Activated CD8-positive, alpha-beta memory T cell treated with anti-CD3 and anti-CD28 coated beads, Interleukin-2, amount 50 U/mL, for 4 hours (primary cell): ENCODE measurements around the gene CDC42BPA.

ENCODE experiments used
- DNase-seq: peaks from one replicate; pipeline ENCODE4 v3.0.0-alpha.2; 2020

The CDC42BPA gene

DNA sequence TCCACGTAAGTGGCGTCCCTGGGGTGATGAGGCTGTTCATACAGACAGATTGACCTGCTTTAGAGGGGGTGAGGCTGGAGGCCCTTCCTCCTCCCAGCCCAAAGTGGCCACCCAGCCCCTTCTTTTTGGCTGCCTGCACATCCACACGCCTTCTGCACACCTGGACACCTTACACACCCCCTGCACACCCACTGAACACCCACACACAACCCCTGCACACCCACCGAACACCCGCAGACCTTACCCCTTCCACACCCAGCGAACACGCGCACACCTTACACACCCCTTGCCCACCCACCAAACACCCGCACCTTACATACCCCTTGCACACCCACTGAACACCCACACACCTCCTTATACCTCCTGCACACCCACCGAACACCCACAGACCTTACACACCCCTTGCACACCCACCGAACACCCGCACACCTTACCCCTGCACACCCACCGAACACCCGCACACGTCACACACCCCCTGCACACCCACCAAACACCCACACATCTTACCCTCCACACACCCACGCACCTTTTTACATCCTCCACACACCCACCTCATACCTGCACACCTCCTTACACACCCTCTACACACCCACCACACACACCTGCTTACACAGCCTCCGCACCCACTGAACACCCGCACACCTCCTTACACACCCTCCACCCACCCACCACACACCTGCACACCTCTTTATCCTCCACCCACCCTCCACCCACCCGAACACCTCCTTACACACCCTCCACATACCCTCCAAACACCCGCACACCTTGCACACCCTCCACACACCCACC lies 340.5 kb downstream of the CDC42BPA start:
- no peak for DNase-seq

DNA sequence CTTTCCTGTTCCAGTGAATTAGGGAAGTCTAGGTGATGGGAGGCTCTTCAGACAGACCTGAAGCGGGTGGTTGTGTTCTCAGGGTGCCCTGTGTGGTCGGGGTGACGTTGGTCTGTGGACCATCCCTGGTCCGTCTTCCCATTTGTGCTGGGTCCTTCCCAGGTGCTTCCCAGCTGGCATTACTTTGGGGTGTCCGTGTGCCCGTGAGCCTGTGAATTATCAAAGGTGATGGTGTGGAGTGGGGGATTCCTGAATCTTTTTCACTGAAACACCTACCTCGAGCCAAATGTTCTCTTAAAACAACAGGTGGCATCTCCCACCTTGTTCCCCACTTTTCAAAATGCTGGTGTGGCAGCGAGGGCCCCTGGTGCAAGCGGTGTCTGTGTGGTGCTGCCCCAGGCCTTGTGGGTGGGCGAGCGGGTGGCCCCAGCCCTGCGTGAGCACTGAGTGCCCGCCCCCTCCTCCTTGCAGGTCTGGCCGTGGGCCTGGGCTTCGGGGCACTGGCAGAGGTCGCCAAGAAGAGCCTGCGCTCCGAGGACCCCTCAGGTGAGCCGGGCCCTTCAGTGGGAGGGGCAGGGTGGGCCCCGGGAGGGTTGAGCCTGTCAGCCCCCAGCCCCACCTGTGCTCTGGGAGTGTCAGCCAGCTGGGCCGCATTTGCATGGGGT lies 341.2 kb downstream of the CDC42BPA start:
- no peak for DNase-seq

DNA sequence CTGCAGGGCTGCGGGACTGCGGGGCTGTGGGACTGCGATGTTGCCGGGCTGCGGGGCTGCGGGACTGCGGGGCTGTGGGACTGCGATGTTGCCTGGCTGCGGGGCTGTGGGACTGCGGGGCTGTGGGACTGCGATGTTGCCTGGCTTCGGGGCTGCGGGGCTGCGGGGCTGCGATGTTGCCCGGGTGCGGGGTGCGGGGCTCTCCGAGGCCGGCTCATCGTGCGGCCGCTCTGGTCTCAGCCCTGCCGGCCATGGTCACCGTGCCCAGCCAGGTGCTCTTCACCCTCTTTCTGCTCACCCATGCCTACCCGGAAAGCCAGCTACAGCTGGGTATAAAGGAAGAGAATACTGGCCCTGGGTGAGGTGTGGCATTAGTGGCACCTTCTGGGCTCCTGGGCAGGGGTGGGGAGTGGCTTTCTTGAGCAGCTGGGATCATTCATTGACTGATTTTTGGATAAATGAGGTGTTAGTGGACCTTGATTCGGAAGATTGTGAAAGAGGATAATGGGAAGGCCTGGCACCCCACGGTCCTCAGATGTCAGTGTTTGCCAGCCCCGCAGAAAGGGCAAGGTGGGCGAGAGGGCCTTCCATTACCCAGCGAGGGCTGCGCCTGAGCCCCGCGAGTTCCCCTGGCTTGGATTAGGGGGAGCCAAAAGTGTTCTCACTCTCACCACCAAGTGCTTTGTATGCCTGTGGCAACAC lies 341.9 kb downstream of the CDC42BPA start:
- no peak for DNase-seq

DNA sequence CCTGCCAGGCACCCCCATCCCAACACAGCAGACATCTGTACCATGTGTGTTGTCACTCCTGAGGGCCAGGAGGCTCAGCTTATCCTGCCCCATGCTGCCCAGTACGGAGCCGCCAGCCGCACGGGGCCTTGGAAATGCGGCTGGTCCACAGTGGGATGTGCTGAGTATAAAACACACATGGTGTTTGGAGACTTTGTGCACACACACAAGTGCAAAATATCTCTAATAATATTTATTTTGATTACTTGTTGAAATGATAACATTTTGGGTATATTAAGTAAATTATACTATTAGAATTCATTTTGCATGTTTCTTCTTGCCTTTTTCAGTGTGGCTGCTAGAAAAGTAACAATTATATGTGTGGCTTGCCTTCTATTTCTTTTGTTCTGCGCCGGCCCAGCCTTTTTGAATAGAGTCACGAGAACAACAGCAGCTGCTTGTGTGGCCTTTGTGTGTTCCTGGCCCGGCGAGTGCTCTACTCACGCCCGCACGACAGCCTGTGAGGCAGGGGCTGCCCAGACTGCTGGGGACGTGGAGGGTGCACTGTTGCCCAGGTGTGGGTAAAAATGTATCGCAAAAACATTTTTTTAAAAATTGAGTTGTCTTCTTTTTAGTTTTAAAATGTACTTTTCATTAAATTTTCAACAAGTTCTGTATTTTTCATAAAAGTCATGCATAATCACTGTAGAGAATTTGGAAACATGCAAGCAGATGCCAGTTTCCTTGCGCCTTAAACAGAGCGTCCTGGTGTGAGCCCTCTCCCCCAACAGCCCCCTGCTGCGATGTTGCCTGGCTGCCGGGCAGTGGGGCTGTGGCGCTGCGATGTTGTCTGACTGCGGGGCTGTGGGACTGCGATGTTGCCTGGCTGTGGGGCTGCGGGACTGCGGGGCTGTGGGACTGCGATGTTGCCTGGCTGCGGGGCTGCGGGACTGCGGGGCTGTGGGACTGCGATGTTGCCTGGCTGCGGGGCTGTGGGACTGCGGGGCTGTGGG lies 342.7 kb downstream of the CDC42BPA start:
- DNase-seq: no peak

DNA sequence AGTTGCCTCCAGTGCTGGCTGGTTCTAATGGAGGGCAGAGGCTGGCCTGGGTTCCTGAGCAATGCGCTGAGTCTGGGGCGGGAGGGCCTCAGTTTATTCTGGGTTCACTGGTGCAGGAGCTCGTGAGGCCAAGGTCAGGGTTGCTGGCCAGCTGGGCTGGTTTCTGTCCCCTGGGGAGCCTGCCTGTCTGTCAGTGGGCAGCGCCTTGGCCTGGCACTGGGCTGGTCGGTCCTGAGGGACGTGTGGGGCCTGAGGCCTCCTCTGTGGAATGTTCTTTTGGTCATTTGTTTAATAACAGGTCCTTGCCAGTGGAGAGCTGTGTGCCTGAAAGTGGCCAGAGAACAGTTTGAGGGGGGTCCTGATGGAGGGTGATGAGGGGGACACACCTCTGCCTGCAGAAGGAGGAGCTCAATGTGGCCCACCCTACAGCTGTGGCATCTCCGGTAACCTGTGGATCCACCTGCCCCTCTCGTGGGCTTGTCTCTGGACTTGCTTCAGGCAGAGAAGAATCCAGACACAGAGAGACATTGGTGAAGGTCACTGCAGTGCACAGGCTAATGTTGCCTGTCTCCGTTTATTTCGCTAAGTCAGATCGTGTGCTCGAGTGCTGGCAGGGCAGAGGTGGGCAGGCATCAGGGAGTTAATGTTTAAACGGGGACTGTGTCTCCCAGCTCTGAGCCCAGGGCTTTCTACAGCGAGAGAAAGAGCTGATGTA lies 343.6 kb downstream of the CDC42BPA start:
- no peak for DNase-seq

DNA sequence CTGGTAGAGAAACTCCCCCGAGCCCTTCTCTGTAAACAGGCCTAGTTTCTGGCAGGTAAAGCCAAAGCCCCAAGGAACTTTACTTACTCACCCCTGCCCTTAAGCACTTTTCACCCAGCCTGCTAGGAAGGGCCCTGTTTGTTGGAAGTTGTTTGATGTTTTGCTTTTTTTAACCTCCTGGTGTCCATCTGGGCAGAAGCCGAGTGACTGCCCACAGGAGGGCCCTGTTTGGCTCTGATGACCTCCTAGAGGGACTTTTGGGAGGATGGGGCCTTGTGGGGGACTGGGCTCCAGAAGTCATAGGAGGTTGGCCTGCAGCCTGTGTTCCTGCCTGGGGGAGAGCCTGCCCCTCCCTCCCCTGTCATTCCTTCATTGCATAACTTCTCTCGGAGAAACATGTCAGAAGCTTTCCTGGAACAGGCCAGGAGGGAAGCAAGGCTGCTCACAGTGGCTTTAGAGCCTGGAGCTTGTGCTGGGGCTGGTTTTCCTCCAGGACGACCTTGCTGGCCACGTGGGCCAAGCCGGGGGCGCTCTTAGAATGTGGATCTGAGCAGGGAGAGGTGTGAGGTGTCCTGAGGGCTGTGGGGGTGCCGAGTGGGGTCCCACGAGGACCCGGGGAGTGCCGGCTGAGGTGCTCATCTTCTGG lies 344.3 kb downstream of the CDC42BPA start:
- DNase-seq: no peak

DNA sequence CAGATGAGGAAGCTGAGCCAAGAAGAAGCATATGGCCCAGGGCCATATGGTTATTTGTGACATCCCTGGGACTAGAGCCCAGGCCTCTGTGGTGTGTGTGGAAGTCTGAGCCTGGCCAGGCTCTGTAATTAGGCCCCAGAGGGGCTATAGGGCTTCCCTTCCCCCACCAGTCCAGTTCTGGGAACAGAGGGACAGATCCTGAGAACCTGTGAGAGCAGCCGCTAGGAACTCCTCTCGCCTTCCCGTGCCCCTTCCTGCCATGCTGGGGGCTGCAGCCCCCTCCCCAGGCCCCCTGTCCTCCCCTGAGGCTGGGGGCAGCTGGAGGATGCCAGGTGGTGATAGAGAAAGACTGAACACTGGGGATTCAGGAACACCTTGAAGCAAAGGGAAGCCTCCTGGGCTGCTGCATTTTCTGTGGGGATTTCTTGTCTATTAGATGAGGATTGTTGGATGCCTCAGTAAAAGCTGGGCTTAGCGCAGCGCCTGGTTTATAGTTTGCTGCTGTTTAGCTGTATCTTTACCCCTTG lies 344.9 kb downstream of the CDC42BPA start:
- no peak for DNase-seq

DNA sequence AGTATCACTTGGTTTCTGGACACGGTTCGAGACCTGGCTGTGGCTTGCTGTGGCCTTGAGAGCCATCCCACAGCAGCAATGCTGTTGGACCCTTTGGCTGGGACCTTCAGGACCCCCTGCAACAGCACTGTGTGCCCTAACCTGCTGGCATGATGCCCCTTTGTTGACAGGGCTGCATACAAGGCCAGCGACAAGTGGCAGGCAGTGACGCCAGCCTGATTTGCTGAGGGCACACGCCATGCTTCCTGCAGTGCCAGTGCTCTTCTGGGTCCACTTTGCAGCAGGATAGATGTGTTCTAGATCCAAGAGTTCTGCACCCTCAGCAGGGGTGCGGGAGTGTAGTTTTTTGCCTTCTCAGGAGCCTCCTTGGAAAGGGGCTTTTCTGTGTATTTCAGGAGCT lies 345.4 kb downstream of the CDC42BPA start:
- DNase-seq: no peak

DNA sequence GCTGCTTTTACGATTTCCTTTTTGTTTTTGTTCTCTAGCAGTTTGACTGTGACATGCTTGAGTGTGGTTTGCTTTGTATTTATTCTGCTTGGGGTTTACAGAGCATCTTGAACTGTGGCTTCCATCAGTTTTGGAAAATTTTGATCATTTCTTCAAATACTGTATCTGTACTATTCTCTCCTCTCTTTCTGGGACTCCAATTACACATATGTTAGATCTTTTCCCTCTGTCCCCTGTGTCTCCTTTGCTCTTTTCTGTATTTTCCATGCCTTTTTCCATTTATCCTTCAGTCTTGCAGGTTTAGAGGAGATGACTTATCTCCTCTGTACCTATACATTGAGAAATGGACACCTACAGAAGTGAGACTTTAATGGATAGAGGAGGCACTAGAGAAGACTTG lies 346.5 kb downstream of the CDC42BPA start:
- DNase-seq: no peak

DNA sequence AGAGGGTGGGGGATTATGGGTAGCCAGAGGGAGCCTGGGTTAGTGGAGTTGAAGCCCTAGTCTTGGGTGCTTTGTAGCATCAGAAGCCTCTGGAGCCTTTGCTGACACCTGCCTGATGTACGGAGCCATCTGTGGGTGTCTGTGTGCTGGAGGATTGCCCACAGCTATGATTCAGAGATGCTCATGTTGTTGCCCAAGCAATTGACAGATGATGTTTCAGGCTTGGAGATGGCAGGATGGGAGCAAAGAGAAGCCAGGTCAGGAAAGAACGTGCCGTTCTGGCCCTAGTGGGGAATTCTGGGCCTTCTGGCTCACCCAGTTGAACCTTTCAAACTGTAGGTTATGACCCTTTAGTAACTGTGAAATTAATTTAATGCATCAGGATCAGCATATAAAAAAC lies 350.6 kb downstream of the CDC42BPA start:
- no peak for DNase-seq

DNA sequence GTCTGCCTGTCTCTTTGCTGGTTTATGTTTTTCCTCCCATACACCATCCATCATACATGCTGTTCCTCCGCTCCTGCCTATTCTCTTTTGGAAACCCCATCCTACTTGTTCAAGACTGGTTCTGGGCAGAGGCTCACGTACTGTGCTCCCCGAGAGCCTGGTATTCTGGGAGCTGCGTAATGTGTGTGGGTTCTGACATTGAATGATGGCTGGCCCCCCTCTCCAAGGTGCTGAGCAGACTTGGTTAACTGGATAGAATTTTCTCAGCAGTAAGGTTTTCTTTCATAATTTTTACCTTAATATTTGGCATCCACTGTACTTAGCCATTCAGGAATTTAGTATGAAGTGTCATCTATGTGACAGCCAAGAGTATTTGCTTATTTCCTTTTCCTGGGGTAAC lies 351.6 kb downstream of the CDC42BPA start:
- no peak for DNase-seq

DNA sequence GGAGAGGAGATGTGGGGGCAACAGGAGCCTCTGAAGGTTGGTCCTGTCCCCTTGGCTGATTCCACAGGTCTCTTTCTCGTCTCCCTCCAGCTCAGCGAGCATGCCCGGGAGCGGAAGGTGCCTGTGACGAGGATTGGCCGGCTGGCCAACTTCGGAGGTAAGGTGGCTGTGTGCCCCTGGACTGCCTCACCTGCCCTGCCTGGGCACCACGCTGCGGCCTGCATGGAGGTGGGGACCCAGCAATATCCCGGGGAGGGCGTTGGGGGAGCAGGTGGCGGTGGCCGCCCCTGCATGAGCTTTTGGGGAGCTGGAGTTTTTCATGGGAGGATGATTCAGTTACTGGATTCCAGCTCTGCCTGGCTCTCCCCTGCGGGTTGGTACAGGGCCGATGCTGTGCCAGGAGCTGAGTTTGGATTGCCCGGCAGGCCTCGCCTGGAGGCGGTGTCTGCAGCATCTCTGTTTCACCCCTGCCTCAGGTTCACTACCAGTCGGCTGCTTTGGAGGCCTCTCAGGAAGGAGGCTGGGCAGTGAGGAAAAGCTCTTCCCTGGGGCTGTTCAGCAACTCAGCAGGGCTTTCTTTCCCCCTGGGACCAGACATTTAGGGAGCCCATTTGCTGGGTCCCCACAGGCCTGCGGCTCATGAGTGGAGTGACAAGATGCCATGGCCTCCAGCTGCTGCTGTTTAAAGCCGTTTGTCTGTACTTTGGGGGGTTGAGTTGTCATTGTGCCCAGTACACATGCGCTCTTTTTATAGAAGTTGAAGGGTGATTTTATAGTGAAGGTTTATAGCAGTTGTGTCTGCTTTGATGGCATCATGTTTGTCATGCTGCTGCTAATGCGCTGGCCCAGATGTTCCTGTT lies 352.5 kb downstream of the CDC42BPA start:
- no peak for DNase-seq

DNA sequence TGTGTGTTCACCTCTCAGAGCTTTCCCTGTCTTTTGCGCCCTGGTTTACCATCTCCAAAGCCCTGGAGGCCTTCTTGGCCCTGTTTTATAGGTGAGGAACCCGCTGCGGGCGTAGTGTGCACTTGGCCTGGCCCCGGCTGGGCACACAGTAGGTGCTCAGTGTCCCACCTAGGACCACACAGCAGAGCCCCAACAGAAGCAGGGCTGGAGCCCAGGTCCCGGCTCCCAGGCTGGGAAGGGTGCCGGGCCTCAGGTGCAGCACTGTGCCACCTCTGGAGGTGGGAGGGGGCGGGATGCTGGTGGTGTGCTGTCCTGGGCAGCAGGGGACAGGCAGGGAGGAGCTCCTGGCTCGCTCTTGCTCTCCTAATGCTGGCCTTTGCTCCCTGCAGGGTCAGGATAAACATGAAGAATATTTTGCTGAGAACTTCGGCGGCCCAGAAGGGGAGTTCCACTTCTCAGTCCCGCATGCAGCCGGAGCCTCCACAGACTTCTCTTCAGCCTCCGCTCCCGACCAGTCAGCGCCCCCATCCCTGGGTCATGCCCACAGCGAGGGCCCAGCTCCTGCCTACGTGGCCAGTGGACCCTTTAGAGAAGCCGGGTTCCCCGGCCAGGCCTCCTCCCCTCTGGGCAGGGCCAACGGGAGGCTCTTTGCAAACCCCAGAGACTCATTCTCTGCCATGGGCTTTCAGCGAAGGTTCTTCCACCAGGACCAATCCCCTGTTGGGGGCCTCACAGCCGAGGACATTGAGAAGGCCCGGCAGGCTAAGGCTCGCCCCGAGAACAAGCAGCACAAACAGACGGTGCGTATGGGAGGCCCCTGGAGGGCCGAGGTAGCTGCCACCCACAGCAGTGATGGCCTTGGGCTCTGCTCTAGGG lies 353.4 kb downstream of the CDC42BPA start:
- DNase-seq: no peak

DNA sequence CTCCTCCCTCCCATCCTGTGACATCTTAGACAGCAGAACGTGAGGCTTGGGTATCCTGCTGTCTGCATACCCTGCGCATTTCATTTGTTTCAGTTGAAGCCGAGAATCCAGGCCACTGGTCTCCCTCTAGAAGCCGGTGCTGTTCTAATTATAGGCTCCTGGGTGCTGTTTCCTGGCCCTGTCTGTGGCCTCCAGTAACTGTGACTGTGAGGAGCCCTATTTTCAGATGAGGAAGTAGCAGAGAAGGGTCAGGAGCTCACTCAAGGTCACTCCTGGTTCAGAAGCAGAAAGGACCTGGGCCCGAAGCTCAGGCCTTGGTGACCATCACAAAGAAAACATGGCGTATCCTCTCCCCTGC lies 354.2 kb downstream of the CDC42BPA start:
- no peak for DNase-seq

DNA sequence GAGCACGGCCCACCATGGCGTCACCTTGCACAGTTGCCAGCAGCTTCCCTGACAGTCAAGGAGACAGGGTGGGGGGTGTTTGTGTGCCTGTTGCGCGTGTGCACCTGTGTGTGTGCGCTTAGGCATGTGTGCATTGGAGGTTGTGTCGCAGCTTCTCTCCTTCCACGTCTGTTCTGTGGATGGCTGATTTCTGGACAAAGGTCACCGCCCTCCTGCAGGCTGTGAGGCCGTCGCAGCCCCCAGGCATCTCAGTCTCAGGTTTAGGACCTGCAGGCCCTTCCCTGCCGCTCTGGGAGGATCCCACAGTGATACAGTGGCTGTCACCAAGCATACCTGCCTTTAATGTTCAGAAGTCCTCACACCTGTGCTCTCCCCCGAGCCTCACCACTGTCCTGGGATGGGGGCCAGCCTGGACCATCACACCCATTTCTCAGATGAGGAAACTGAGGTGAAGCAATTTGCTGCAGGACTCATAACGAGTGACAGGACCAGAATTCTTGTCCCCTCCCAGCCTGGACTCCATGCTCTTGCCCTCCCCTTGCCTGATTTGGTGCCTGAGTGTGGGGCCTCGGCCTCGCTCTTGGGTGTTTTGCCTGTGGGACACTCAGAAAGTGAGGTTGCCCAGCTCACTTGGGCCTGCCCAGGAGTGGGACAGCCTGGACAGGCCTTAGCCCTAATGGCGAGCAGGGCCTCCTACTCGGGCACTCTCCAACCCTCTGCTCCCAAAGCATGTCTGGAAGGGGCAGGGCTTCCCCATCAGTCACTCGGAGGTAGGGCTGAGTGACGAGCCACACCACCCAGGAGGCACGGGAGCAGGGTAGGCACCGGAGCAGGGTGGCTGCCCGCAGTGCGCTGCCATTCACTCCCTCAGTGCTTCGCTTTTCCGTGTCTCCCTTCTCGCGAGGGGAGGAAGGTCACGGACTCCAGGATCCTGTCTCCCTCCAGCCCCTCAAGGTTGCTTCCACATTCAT lies 355.6 kb downstream of the CDC42BPA start:
- no peak for DNase-seq

DNA sequence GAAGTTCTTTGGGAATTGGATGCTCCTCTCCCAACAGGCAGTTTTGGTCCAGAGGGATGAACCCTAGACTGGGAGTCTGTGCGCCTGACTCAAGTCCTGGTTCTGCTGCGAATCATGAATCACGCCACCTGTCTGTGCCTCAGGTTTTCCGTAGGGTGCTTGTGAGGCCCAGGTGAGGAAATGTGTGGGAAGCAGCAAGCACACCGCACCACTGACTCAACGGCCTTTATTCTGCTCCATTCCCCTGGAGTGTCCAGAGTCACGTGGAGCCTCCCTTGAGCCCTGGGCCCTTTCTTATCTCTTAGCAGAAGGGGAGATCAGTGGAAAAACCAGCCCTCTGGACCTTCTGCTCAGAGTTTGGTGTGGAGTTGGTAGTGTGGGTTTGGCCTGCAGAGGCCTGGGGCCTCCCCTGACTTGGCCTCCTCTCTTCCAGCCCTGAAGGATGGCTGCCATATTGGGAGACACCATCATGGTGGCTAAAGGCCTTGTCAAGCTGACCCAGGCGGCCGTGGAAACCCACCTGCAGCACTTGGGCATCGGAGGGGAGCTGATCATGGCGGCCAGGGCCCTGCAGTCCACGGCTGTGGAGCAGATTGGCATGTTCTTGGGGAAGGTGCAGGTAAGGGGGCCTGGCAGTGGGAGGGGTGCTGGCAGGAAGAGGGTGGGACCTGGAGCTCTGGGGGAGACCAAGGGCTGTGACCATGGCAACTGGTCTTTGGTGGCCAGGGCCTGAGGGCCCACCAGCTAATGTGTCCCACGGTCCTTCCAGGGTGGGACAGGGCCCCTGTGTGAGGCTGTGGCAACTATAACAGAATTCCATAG lies 357.1 kb downstream of the CDC42BPA start:
- DNase-seq: no peak

DNA sequence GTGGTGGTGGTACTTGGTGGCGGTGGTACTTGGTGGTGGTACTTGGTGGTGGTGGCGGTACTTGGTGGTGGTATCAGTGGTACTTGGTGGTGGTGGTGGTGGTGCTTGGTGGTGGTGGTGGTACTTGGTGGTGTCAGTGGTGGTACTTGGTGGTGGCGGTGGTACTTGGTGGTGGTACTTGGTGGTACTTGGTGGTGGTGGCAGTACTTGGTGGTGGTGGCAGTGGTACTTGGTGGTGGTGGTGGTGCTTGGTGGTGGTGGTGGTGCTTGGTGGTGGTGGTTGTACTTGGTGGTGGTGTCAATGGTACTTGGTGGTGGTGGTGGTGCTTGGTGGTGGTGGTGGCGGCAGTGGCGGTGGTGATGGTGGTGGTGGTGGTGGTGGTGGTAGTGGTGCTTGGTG lies 358.0 kb downstream of the CDC42BPA start:
- DNase-seq: no peak
